B cell (primary cell): ENCODE data around the gene RNH1. TPM values are rescaled to one million over a fixed set of nuclear protein-coding genes. Genes with fewer than 3 reads are reported as not detected.
A peak's percentile ranks its signal among the peaks of the same experiment; 100 is the strongest.

Experiments
- ATAC-seq: fragments of 200-7000 bp; cut with Tn5 transposase; one replicate; pipeline ENCODE4 v1.10.0; 2021; ENCODE audit warnings: low read depth, mild to moderate bottlenecking, moderate number of reproducible peaks, moderate library complexity
- CTCF ChIA-PET: fragments of 350-600 bp; sonication (Branson Sonifier 250); formaldehyde crosslinking; loops from one replicate; lab custom pipeline; 2021; ENCODE audit warnings: antibody characterized with exemption, inconsistent platforms; lab: Charles Lee
- POLR2A ChIA-PET: fragments of 350-600 bp; sonication (Branson Sonifier 250); formaldehyde crosslinking; loops from one replicate; lab custom pipeline; 2021; ENCODE audit warnings: antibody characterized with exemption; lab: Charles Lee
- DNase-seq: peaks from one replicate; pipeline ENCODE4 v3.0.0; 2013
- H2AFZ ChIP-seq: 2 replicates; pipeline ENCODE4 v1.6.1; 2012; ENCODE audit warnings: mild to moderate bottlenecking, low read depth, low read length; ENCODE audit not compliant: insufficient read depth, poor library complexity, severe bottlenecking
- H3K27ac ChIP-seq, 2 donors: 1 replicate in 1 of 2; 2 replicates in 1 of 2; pipeline ENCODE4 v1.5.1; 2012 to 2013; ENCODE audit warnings: low read length in 2 of 2, mild to moderate bottlenecking in 2 of 2, moderate library complexity in 1 of 2
- H3K27me3 ChIP-seq, 4 experiments: fragments of 200-600 bp in 1 of 4; sonication (generic) in 1 of 4; replicated peaks in 1 of 4; 1 replicate in 2 of 4; 2 replicates in 2 of 4; pipeline versions ENCODE4 v1.6.1 to v1.7.0; 2013 to 2016; ENCODE audit warnings: low read length in 3 of 4, mild to moderate bottlenecking in 2 of 4, mixed read lengths in 1 of 4, moderate library complexity in 1 of 4; ENCODE audit not compliant: insufficient read depth in 4 of 4, control insufficient read depth in 3 of 4; ENCODE audit errors: control extremely low read depth in 1 of 4
- H3K36me3 ChIP-seq, 2 experiments: replicated peaks in 1 of 2; 1 replicate in 1 of 2; 2 replicates in 1 of 2; pipeline versions ENCODE4 v1.6.1 to v1.7.1; 2013; ENCODE audit warnings: low read length in 1 of 2; ENCODE audit not compliant: insufficient read depth in 2 of 2, control insufficient read depth in 1 of 2; ENCODE audit errors: control extremely low read depth in 1 of 2, extremely low read depth in 1 of 2
- H3K4me1 ChIP-seq, 2 donors: fragments of 200-600 bp in 1 of 2; sonication (generic) in 1 of 2; 1 replicate in 1 of 2; 2 replicates in 1 of 2; pipeline versions ENCODE4 v1.5.1 to v1.6.1; 2013 to 2017; ENCODE audit warnings: low read length in 2 of 2; ENCODE audit not compliant: control insufficient read depth in 2 of 2, insufficient read depth in 2 of 2
- H3K4me2 ChIP-seq: replicated peaks from 2 replicates; pipeline ENCODE3; 2012; ENCODE audit warnings: mild to moderate bottlenecking, low read depth, low read length; ENCODE audit not compliant: poor library complexity, severe bottlenecking
- H3K4me3 ChIP-seq, 5 experiments: fragments of 200-600 bp in 1 of 5; sonication (generic) in 1 of 5; 1 replicate in 3 of 5; 2 replicates in 2 of 5; pipeline versions ENCODE4 v1.5.1 to v1.7.0; 2011 to 2016; ENCODE audit warnings: low read length in 4 of 5, mild to moderate bottlenecking in 4 of 5, low read depth in 2 of 5, control low read depth in 1 of 5, moderate library complexity in 1 of 5; ENCODE audit not compliant: insufficient read depth in 1 of 5; ENCODE audit errors: control extremely low read depth in 1 of 5, extremely low read depth in 1 of 5
- H3K79me2 ChIP-seq: fragments of 200-600 bp; sonication (generic); one replicate; pipeline ENCODE4 v1.6.0; 2016; ENCODE audit warnings: low read length; ENCODE audit not compliant: control insufficient read depth, insufficient read depth
- H3K9ac ChIP-seq: fragments of 200-600 bp; sonication (generic); 2 replicates; pipeline ENCODE4 v1.6.1; 2017; ENCODE audit warnings: mild to moderate bottlenecking, low read length, moderate library complexity
- H3K9me3 ChIP-seq, 3 donors: one replicate each; pipeline versions ENCODE4 v1.6.1 to v1.7.1; 2013; ENCODE audit warnings: low read length in 2 of 3; ENCODE audit not compliant: control insufficient read depth in 2 of 3, insufficient read depth in 1 of 3; ENCODE audit errors: control extremely low read depth in 1 of 3
- H4K20me1 ChIP-seq: 2 replicates; pipeline ENCODE4 v1.6.0; 2012; ENCODE audit warnings: mild to moderate bottlenecking, low read length; ENCODE audit not compliant: insufficient read depth, control insufficient read depth, poor library complexity, severe bottlenecking
- H3K27ac Mint-ChIP-seq: one replicate; pipeline ENCODE4 v1.8.0; 2021; ENCODE audit warnings: mixed read lengths
- H3K27me3 Mint-ChIP-seq: one replicate; pipeline ENCODE4 v1.8.0; 2021; ENCODE audit warnings: mixed read lengths
- H3K4me1 Mint-ChIP-seq: one replicate; pipeline ENCODE4 v1.8.0; 2021; ENCODE audit warnings: mixed read lengths
- H3K4me3 Mint-ChIP-seq: one replicate; pipeline ENCODE4 v1.8.0; 2021; ENCODE audit warnings: mixed read lengths
- H3K9me3 Mint-ChIP-seq: one replicate; pipeline ENCODE4 v1.8.0; 2022; ENCODE audit warnings: mixed read lengths; ENCODE audit not compliant: insufficient read depth
- EZH2 ChIP-seq: IDR thresholded peaks from 2 replicates; pipeline ENCODE4 v1.6.1; 2012; ENCODE audit warnings: borderline replicate concordance, low read depth, mild to moderate bottlenecking, moderate library complexity, low read length; ENCODE audit not compliant: insufficient read depth, poor library complexity, severe bottlenecking
- WGBS: methylation state at CpG from one replicate; pipeline ENCODE4 v1.1.5; 2013; ENCODE audit warnings: missing lambda C conversion rate; ENCODE audit not compliant: insufficient coverage; 5-methylcytosine and 5-hydroxymethylcytosine counted together
- intact Hi-C: fragments of 100-400 bp; cut with micrococcal nuclease; formaldehyde crosslinking; loops from one replicate; pipeline ENCODE4 v1.10.0; 2022
- polyA plus RNA-seq: library from polyadenylated mRNA; depleted of rRNA; stranded (reverse); fragments of >200 nt; gene quantifications from 2 replicates; pipeline ENCODE4 v1.2.3, GENCODE V29; 2012
- total RNA-seq, 2 donors: library from RNA; stranded (reverse); fragments of 120-200 nt in 1 of 2; gene quantifications; 1 replicate in 1 of 2; 2 replicates in 1 of 2; pipeline versions ENCODE4 v1.2.3 to v1.2.4, GENCODE V29; 2013 to 2022
- TF ChIP-seq, protein P1 (sequence below): fragments of 200-600 bp; IDR thresholded peaks from one replicate; pipeline ENCODE4 v1.8.0; 2022; ENCODE audit warnings: antibody characterized with exemption, mild to moderate bottlenecking

Gene RNH1
- total and polyA plus RNA-seq, 2 donors (not counting 1 experiment from before 2014, with no cell fraction given) = 81.0 to 159 TPM

DNA sequence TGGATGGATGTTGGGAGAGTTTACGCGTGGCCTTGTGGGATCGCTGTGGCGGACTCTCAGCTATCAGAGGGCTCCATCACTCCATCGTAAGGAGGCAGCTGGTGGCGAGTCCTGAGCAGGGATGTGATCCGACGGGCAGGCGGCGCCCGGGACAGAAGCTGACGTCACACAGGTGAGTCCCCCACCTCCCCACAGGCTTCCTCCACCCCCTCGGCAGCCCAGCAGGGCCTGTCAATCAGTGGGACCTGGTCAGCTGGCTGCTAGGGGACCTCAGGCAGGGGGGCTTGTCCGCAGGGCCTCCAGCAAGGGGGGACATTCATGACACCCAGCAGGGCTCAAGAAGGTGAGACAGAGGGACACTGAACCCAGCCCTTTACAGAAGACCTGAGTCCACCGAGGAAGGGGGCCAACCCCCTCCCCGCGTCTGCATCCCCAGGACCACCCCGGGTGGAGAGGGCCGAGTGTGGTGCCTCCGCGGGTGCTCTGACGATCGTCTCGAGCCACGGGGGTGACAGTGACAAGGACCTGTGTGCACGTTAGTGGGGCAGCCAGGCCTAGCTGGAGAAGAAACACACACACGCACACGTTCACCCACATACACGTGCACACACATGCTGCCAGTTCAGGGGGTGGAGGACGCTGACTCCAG is 21.2 kb upstream of the RNH1 start:
- H3K36me3 ChIP-seq = peaks cover 0 to 19% of the 10 kb centered on the region in 2 experiments
- no peak for ATAC-seq

DNA sequence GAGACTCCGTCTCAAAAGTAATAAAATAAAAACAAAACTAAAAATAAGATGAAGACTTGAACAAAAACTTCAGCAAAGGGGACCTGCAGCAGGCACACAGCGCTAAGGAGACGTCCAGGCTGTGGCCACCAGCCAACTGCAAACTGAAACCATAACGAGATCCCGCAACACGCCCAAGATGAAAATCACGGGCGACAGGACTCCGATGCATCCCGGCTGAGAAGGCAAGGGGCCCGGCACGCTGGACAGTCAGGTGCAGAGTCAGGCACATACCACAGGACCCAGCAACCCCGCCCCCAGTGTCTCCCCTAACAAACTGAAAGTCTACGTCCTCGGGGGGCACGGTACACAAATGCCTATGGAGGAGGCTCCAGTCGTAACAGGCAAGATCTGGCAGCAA is 19.1 kb upstream of the RNH1 start:
- TF ChIP-seq, protein P1, sequence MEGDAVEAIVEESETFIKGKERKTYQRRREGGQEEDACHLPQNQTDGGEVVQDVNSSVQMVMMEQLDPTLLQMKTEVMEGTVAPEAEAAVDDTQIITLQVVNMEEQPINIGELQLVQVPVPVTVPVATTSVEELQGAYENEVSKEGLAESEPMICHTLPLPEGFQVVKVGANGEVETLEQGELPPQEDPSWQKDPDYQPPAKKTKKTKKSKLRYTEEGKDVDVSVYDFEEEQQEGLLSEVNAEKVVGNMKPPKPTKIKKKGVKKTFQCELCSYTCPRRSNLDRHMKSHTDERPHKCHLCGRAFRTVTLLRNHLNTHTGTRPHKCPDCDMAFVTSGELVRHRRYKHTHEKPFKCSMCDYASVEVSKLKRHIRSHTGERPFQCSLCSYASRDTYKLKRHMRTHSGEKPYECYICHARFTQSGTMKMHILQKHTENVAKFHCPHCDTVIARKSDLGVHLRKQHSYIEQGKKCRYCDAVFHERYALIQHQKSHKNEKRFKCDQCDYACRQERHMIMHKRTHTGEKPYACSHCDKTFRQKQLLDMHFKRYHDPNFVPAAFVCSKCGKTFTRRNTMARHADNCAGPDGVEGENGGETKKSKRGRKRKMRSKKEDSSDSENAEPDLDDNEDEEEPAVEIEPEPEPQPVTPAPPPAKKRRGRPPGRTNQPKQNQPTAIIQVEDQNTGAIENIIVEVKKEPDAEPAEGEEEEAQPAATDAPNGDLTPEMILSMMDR = no peak
- no peak for TF ChIP-seq EZH2
- Mint-ChIP-seq H3K27me3 (no peaks in the 10 kb centered on the region), H3K4me3 (no peak overlapping the region), H3K27ac (no peak overlapping the region), H3K4me1 (no peaks in the 10 kb centered on the region), H3K9me3 (no peaks in the 10 kb centered on the region)
- H3K4me2 ChIP-seq = no peak overlapping the region
- H3K27me3 ChIP-seq = no peaks in the 10 kb centered on the region
- no peaks in the 10 kb centered on the region for H3K9me3 ChIP-seq
- H3K27ac ChIP-seq = no peak overlapping the region
- POLR2A ChIA-PET = no interaction called here
- no peak overlapping the region for H3K4me3 ChIP-seq
- DNase-seq (peak; percentile 13), ATAC-seq (no peak)
- H3K36me3 ChIP-seq = peaks cover 0 to 3% of the 10 kb centered on the region in 2 experiments
- intact Hi-C loops = no loop called here
- peaks cover 2% of the 10 kb centered on the region for H4K20me1 ChIP-seq
- H3K9ac ChIP-seq = no peak overlapping the region
- H3K79me2 ChIP-seq = no peaks in the 10 kb centered on the region
- WGBS = 88% methylated on average over 16 of the region's 17 CpGs
- no peaks in the 10 kb centered on the region for H3K4me1 ChIP-seq
- CTCF ChIA-PET = no interaction called here
- no peak overlapping the region for H2AFZ ChIP-seq

More for the DNA sequence above, 21.2 kb upstream of the RNH1 start:
- TF ChIP-seq, protein P1 = no peak
- TF ChIP-seq EZH2 = no peak
- no peaks in the 10 kb centered on the region for H3K9me3 ChIP-seq
- no peaks in the 10 kb centered on the region for H3K27me3 ChIP-seq
- H4K20me1 ChIP-seq = peaks cover 21% of the 10 kb centered on the region
- H3K27ac ChIP-seq = no peak overlapping the region
- no peak overlapping the region for H2AFZ ChIP-seq
- POLR2A ChIA-PET = interaction anchor here (0.6 kb wide), 2 partner anchors 221 to 287 kb away, joined by 4 to 6 read pairs; no protein-coding TSS in a partner anchor
- no peak overlapping the region for H3K4me2 ChIP-seq
- no peak overlapping the region for H3K9ac ChIP-seq
- no peak overlapping the region for H3K4me3 ChIP-seq
- Mint-ChIP-seq H3K9me3 (no peaks in the 10 kb centered on the region), H3K4me1 (no peaks in the 10 kb centered on the region), H3K27ac (no peak overlapping the region), H3K27me3 (no peaks in the 10 kb centered on the region), H3K4me3 (no peak overlapping the region)
- H3K79me2 ChIP-seq = no peaks in the 10 kb centered on the region
- no peaks in the 10 kb centered on the region for H3K4me1 ChIP-seq
- intact Hi-C loops = no loop called here
- WGBS = 94% methylated on average over 29 of the region's 30 CpGs
- CTCF ChIA-PET = no interaction called here
- DNase-seq = peak; percentile 9
